RWPE1 (cell line): ENCODE measurements around the gene COQ6.

ENCODE experiments used
- CTCF ChIA-PET: fragments of 350-600 bp; sonication (Branson Sonifier 250); formaldehyde crosslinking; extraction: SDS; loops from one replicate; lab custom pipeline; 2021; lab: Yijun Ruan, JAX
- POLR2A ChIA-PET: fragments of 400-600 bp; formaldehyde crosslinking; extraction: SDS; loops from one replicate; lab custom pipeline; 2020; ENCODE audit warnings: antibody characterized with exemption; ENCODE audit not compliant: low non-redundant PET; lab: Yijun Ruan, JAX
- DNase-seq: peaks from one replicate; pipeline ENCODE4 v3.0.0; 2012; ENCODE audit warnings: low spot score
- H3K27ac ChIP-seq: fragments of 450-650 bp; 2 replicates; pipeline ENCODE4 v1.5.1; 2017
- TF ChIP-seq, protein P1 (sequence below): fragments of 450-650 bp; conservative IDR thresholded peaks from 2 replicates; pipeline ENCODE4 v1.5.1; 2017; ENCODE audit warnings: low read depth, mild to moderate bottlenecking

The COQ6 gene

DNA sequence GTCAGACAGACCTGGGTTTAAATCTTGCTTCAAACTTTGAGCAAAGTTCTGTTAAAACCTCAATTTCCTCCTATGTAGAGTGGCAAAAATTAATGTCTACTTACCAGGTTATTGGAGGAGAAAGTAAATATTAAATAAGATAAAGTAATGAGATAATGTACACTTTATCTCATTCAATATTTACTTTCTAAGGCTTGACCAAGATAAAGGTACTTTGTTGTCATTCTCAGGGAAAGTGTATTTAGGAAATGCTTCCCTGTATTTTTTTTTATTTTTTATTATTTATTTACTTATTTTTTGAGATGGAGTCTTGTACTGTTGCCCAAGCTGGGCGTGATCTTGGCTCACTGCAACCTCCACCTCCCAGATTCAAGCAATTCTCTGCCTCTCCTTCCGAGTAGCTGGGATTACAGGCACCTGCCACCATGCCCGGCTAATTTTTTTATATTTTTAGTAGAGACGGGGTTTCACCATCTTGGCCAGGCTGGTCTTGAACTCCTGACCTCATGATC lies 4.9 kb upstream of the COQ6 start:
- TF ChIP-seq, protein P1, sequence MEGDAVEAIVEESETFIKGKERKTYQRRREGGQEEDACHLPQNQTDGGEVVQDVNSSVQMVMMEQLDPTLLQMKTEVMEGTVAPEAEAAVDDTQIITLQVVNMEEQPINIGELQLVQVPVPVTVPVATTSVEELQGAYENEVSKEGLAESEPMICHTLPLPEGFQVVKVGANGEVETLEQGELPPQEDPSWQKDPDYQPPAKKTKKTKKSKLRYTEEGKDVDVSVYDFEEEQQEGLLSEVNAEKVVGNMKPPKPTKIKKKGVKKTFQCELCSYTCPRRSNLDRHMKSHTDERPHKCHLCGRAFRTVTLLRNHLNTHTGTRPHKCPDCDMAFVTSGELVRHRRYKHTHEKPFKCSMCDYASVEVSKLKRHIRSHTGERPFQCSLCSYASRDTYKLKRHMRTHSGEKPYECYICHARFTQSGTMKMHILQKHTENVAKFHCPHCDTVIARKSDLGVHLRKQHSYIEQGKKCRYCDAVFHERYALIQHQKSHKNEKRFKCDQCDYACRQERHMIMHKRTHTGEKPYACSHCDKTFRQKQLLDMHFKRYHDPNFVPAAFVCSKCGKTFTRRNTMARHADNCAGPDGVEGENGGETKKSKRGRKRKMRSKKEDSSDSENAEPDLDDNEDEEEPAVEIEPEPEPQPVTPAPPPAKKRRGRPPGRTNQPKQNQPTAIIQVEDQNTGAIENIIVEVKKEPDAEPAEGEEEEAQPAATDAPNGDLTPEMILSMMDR: no peak

DNA sequence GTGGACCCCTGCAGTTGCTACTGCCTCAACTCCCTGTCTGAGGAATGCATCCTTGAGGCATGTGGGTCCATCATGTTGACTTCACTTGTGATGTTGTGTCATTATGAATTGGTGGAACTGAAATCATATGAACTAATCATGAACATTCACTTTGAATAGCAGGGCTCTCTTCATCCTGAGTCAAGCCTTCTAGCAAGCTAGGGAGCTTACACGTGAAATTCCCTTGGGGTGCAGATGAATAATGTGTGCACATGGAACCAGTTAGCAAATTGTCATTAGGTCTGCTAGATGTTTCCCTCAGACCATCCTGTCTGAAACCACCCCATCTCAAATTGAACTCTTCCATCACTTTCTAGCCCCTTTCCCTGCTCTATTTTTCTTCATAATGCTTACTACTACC lies 3.6 kb downstream of the COQ6 start:
- no peak for DNase-seq
- ChIA-PET POLR2A (interaction anchor here (0.6 kb wide), 1 partner anchor 22 kb away, joined by 3 read pairs; no protein-coding TSS in a partner anchor), CTCF (no interaction called here)
- TF ChIP-seq, protein P1: no peak
- no peak overlapping the region for H3K27ac ChIP-seq

More for the DNA sequence above, 4.9 kb upstream of the COQ6 start:
- DNase-seq: no peak
- H3K27ac ChIP-seq: no peak overlapping the region
- ChIA-PET POLR2A (no interaction called here), CTCF (no interaction called here)

- no peak overlapping the region for H3K27ac ChIP-seq
- ChIA-PET POLR2A (no interaction called here), CTCF (no interaction called here)
- TF ChIP-seq, protein P1: no peak
- DNase-seq: no peak
Measured at GRCh38 chr14:73955674-73956073, 5.6 kb downstream of the COQ6 start.

DNA sequence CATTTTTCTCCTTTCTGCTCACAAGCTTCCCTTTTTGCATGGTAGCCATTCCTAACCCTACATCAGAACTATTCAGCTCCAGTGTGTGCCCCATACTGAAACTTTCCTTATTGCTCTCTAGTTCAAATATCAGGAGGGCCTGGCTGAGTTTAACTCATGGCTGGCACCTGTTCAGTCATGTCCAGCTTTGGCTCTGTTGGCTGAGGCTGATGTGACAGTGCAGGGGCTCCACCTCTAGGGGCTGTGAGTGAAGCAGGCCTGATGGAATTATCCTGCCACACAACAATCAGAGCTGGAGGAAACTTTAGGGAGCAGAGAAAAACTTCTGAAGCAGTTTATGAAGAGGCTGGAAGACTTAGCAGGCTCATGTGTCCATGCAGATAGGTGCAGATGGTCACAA lies 8.5 kb downstream of the COQ6 start:
- POLR2A ChIA-PET: no interaction called here
- CTCF ChIA-PET: interaction anchor here (0.5 to 0.6 kb wide), 2 partner anchors 12 to 21 kb away, joined by 3 read pairs; no protein-coding TSS in a partner anchor

DNA sequence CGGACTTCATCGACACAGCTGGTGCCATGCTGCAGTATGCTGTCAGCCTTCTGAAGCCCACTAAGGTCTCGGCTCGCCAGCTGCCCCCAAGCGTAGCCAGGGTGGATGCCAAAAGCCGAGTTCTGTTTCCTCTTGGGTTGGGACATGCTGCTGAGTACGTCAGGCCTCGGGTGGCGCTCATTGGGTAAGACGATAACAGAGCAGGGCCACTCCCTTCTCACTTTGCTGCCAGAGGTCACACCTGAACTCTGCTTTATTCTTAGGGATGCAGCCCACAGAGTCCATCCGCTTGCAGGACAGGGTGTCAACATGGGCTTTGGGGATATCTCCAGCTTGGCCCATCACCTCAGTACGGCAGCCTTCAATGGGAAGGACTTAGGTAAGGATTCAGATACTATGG lies 11.1 kb downstream of the COQ6 start:
- CTCF ChIA-PET: no interaction called here
- DNase-seq: no peak
- no peak overlapping the region for H3K27ac ChIP-seq
- TF ChIP-seq, protein P1: no peak
- POLR2A ChIA-PET: no interaction called here

More for the DNA sequence above, 8.5 kb downstream of the COQ6 start:
- H3K27ac ChIP-seq: no peak overlapping the region
- no peak for DNase-seq
- TF ChIP-seq, protein P1: no peak

GRCh38 chr14:73965216-73965615 lies 15.1 kb downstream of the COQ6 start:
- ChIA-PET CTCF (interaction anchor here (1.1 kb wide), 1 partner anchor 8 kb away, joined by 3 read pairs; no protein-coding TSS in a partner anchor), POLR2A (no interaction called here)
- TF ChIP-seq, protein P1: no peak
- DNase-seq: no peak
- H3K27ac ChIP-seq: no peak overlapping the region
